SK-N-MC (cell line): Measurements from ENCODE around the gene DOP1A.

Source experiments
- EZH2 ChIP-seq: fragments of 200-600 bp; sonication (generic); IDR thresholded peaks from one replicate; pipeline ENCODE4 v1.6.1; 2017; ENCODE audit warnings: antibody characterized with exemption
- POLR2AphosphoS5 ChIP-seq: IDR thresholded peaks from 2 replicates; pipeline ENCODE4 v1.6.1; 2012; ENCODE audit warnings: mild to moderate bottlenecking, low read depth, low read length, borderline replicate concordance

DNA sequence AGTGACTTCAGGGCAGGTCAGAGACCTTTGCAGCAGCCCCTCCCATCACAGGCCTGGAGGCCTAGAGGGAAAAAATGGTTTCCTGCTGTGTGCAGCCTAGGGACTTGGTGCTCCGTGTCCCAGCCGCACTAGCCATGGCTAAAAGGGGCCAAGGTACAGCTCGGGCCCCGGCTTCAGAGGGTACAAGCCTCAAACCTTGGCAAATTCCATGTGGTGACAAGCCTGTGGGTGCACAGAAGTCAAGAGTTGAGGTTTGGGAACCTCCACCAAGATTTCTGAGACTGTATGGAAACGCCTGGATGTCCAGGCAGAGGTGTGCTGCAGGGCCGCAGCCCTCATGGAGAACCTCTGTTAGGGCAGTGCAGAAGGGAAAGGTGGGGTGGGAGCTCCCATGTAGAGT, 35.8 kb upstream of the DOP1A start:
- TF ChIP-seq EZH2, result no peak
- TF ChIP-seq POLR2AphosphoS5, result no peak
